NOMO-1 (cell line): ENCODE measurements around the gene SERPINE3.

Experiments used
- DNase-seq, 2 experiments: peaks; one replicate each; lab custom pipeline; 2025; ENCODE audit not compliant: unreplicated experiment in 2 of 2; lab: John Stamatoyannopoulos, UW

SERPINE3 gene

DNA sequence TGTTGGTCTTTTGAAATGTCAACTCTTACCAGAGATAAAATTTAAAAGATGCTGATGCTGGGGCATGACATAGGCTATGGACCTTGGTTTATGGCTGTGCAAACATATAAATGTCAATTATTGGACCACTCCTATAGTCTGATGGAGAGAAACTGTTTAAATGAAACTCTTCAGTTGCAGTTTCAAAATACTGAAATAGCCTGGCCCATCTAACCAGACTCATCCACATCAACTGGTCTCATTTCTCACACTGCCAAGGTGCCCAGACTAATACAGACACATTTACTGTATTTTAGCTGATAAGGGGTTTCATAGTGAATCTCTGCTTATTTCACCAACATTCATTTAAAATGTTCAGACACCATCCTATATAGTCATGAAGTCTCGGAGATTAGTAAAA lies 19.9 kb downstream of the SERPINE3 start:
- DNase-seq: no peak

GRCh38 chr13:51360489-51360888 lies 21.0 kb downstream of the SERPINE3 start:
- no peak for DNase-seq

DNA sequence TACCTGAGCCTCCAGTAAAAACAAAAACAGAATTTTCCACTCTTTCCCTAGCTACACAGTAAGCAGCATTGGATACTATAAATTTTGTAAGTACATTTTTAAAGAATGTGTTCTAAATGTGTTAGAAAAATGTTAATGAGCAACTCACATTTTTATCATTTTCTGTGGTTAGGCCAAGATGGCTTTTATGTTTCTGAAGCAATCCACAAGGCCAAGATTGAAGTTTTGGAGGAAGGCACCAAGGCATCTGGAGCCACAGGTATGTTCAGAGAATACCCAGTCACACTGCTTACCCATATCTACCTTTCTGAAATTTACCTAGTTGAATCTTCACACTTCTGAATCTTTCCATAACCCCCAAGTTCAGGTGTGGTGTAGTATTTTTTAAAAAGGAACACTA lies 21.6 kb downstream of the SERPINE3 start:
- DNase-seq: no peak

- no peak for DNase-seq
Measured at GRCh38 chr13:51363625-51364024, 24.1 kb downstream of the SERPINE3 start.

DNA sequence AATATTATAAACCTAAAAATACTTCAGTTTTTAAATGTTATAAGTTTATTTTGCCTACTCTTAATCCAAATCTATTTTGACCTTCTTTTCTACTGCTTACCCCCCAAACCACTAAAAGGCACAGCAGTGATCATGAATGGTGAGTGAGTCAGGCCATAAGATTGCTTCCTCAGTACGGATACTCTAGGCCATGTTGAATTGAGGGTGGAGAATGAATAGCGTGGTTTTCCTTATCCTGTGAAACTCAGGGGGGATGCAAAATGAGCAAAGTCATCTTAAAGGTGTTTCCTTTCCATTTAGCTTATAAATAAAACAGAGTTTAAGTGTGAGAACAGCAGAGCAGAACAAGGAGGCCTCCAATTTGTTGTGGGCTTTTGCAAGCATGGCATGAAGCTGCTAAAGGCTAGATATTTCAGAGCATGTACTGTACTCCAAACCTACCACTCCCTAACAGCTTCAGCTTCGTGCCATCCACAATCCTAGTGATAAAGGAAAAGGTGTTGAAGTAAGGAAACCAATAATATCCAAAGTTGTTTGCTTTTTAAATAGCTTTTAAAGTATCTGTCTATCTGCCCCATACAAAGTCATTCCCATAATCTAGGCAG lies 25.0 kb downstream of the SERPINE3 start:
- DNase-seq: no peak

DNA sequence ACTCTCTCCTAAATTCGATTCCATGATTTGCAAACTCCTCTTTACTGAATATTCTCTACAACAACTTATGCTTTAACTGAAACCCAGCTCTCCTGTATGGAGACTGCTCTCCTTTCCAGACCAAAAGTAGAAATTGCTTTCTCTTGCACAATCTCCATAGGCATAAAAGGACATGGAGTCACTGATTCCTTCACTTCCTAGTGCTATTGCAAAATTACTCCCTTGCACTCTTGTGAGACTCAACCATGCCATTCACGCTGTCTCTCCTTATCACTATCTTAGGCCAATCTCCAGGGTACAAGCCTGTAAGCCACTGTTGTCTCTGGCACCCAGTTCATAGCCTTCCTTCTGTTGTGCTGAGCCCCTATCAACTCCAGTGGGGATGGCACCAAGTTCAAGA lies 30.6 kb downstream of the SERPINE3 start:
- no peak for DNase-seq

DNA sequence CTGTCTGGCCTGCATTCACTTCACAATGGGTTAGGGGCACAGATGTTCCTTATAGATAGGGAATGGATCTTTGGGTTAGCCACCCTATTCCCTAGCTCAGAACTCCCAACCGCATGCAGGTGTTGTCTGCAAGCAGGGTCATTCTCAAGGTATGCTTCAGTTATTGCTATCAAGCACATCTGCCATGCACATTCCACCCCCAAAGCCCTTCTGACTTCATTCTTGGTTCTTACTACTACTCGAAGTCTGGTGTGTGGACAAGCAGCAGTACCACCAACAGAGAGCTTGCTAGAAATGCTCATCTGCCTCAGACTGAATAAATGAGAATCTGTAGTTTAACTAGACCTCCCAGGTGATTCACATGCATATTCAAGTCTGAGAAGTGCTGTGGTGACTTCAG lies 31.3 kb downstream of the SERPINE3 start:
- no peak for DNase-seq

DNA sequence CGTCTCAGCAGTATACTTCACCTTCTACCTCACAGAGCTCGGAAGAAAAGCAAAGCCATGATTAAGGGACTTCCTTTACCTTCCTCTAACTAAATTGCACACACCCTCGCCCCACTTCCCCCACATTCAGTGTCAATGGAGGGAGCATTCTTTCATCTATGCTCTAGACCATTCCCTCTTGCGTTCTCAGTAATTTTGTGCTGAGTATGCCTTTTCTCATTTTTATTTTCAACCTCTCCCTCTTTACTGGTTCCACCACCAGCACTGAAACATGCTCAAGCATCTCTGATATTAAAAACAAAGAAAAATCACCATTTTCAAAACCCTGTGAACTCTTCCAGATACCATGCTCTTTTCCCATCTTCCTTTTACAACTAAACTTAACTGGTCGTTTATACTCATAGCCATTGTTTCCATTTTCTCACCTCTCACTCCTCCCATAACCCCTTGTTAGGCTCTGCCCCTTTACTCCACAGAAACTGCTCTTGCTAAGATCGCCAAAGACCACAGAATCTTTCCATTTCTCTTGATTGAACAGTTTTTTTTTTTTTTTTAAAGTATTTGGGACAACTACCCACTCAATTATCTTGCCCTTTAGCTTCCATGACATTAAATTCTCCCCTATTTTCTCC lies 32.4 kb downstream of the SERPINE3 start:
- DNase-seq: no peak

DNA sequence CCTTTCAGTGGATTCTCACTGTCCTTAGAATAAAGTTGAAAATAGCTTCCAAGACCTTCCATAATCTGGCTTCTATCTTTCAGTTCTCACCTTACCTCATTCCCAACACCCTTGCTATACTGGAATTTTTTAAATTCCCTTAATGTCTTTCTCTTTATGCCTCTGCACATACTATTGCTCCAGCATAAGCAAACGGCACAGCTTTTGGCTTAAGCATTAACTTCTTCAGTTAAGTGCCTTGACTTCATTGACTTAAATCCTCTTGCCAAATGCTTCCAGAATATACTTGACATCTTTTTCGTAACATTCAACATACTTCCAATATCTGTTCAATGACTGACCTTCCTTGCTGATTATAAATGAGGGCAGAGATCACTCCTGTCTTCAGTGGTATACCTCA lies 34.0 kb downstream of the SERPINE3 start:
- DNase-seq: no peak

- DNase-seq: no peak
Measured at GRCh38 chr13:51380269-51380668, 40.8 kb downstream of the SERPINE3 start.

DNA sequence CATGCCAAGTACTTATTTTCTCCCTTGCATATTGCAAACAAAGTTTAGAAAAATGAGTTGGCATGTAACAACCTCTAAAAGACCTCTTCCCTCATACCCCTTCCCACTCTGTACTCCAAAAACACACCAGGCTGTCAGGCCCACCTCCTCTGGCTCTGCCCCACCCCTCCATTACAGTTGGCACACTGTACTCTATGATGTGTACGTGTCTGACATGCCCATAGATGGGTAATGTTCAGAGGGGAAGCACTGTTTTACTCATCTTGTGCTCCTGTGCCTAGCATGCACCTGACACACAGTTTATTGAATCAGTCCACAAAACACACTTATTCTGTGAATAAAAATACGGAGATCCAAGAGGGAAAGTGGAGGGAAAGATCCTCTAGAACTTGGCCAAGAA lies 45.6 kb downstream of the SERPINE3 start:
- no peak for DNase-seq

DNA sequence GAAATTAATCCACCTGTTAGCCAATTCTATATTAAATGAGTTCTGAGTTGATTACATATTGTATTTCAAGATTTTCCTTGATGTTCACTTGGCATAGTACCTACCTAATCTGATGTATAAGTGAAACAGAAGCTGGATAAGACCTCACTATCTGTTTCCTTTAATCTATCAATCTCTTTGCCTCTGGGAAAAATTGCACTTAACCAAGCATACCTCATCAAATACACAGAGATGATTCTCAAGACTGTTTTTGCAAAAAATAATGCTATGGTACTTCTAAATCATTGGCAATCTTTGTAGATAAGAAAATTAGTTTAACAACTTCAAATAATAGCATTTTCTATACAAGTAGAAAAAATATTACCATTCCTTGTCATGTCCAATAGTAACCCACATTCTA lies 55.2 kb downstream of the SERPINE3 start:
- no peak for DNase-seq

DNA sequence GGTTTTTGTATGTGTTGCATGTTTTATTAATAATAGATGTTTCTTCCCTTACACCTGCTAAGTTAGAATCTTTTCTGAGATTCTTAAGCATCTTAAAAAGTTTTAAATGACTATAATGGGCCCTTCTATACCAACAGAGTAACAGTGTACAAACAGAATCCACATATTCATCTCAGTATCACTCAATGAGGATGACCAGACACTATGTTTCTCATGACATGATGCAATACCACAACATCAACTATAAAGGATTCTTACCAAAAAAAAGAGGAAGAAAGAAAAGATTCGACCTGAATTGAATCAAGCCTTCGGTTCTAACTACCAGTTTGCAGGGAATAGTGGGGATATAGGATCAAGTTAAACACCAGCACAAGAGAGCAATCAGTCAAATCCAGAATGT lies 56.9 kb downstream of the SERPINE3 start:
- DNase-seq: peak; percentile 37 to 87

GRCh38 chr13:51397262-51397941 lies 57.9 kb downstream of the SERPINE3 start:
- no peak for DNase-seq

- DNase-seq: no peak
Measured at GRCh38 chr13:51405176-51405575, 65.7 kb downstream of the SERPINE3 start.

GRCh38 chr13:51412431-51412830 lies 72.9 kb downstream of the SERPINE3 start:
- no peak for DNase-seq
